Ovary (tissue), 9 donors: ENCODE results near the gene MRPL55. TPM values are rescaled to one million over a fixed set of nuclear protein-coding genes. Genes with fewer than 3 reads are reported as not detected.

ENCODE experiments used
- DNase-seq, 5 donors: peaks; one replicate each; pipeline ENCODE4 v3.0.0-alpha.2; 2019 to 2020
- H3K27ac ChIP-seq, 2 donors: fragments of 200-600 bp; one replicate each; pipeline versions ENCODE4 v1.5.1 to v1.8.0; 2019 to 2022
- H3K27me3 ChIP-seq: fragments of 200-600 bp; one replicate; pipeline ENCODE4 v1.8.0; 2022
- H3K36me3 ChIP-seq: fragments of 200-600 bp; sonication (generic); one replicate; pipeline ENCODE4 v1.5.1; 2019
- H3K4me1 ChIP-seq: one replicate; pipeline ENCODE4 v1.8.1; 2013; ENCODE audit warnings: mild to moderate bottlenecking, moderate library complexity; ENCODE audit not compliant: insufficient read depth
- H3K4me3 ChIP-seq: fragments of 200-600 bp; sonication (generic); one replicate; pipeline ENCODE4 v1.5.1; 2017
- H3K9me3 ChIP-seq, 2 donors: fragments of 200-600 bp in 1 of 2; sonication (generic) in 1 of 2; one replicate each; pipeline versions ENCODE4 v1.5.1 to v1.8.1; 2013 to 2019; ENCODE audit warnings: mild to moderate bottlenecking in 1 of 2, moderate library complexity in 1 of 2
- CTCF ChIP-seq, 3 donors: fragments of 450-650 bp in 2 of 3; fragments of 200-600 bp in 1 of 3; IDR thresholded peaks; one replicate each; pipeline versions ENCODE4 v1.5.1 to v1.8.0; 2016 to 2022; ENCODE audit warnings: antibody characterized with exemption in 3 of 3, mild to moderate bottlenecking in 1 of 3
- EP300 ChIP-seq: sonication (generic); formaldehyde crosslinking; IDR thresholded peaks from one replicate; pipeline ENCODE4 v1.6.1; 2017; ENCODE audit warnings: antibody characterized with exemption
- POLR2A ChIP-seq: fragments of 450-650 bp; IDR thresholded peaks from one replicate; pipeline ENCODE4 v1.6.1; 2017; ENCODE audit warnings: antibody characterized with exemption, mild to moderate bottlenecking, moderate library complexity
- WGBS, 3 donors: extraction: QIAGEN DNeasy Blood & Tissue Kit in 1 of 3; methylation state at CpG; one replicate each; pipeline versions ENCODE4 v1.1.5 to v1.1.7; 2013 to 2017; 5-methylcytosine and 5-hydroxymethylcytosine counted together
- intact Hi-C, 4 donors: fragments of 100-400 bp; cut with DNase I; formaldehyde crosslinking; loops; one replicate each; pipeline versions ENCODE4 v1.11.0 to v1.15.1; 2022 to 2023
- polyA plus RNA-seq, 2 donors: library from polyadenylated mRNA; stranded (reverse); fragments of 200-250 nt in 1 of 2; fragments of 350-450 nt in 1 of 2; fragmentation: Illumina TruSeq in 1 of 2; extraction: RNeasy Lipid Tissue Mini Kit (QIAGEN cat#74804) in 1 of 2; gene quantifications; one replicate each; pipeline ENCODE4 v1.2.3, GENCODE V29; 2013 to 2014
- total RNA-seq, 7 donors: library from RNA; depleted of rRNA in 2 of 7; stranded (reverse); fragments of >200 nt in 2 of 7; fragmentation: NEBNext Ultra II Directional in 3 of 7; extraction: Animal tissue kit (Norgen Biotek cat#: 25700) in 3 of 7; gene quantifications; one replicate each; pipeline versions ENCODE4 v1.1.0 to v1.2.4, GENCODE V29; 2016 to 2023
- donor health status: DM: no; HTN: no; CAD: no; lungs with moderate emphysema.
- donor health status: DM: no; HTN: no; CAD: no.
- donor health status: Bipolar disorder and iron deficiency.
- donor health status: DM: yes; HTN: yes; CAD: no.
- donor health status: DM: no; HTN: no; CAD: no.
- donor health status: DM: yes; HTN: yes; CAD: no.

MRPL55 gene
- total and polyA plus RNA-seq, 9 donors = 14.6 to 98.5 (median 43.3) TPM

GRCh38 chr1:228089519-228090380 lies 19.3 kb downstream of the MRPL55 start:
- 72 to 74% (median 73%) methylated on average over 8 to 12 of the region's 12 CpGs for WGBS, 3 donors
- intact Hi-C loops = no loop called here
- TF ChIP-seq EP300 = no peak
- H3K9me3 ChIP-seq = no peaks in the 10 kb centered on the region
- no peak overlapping the region for H3K27ac ChIP-seq
- peaks cover 41% of the 10 kb centered on the region for H3K4me1 ChIP-seq
- H3K36me3 ChIP-seq = no peaks in the 10 kb centered on the region
- no peaks in the 10 kb centered on the region for H3K27me3 ChIP-seq
- DNase-seq = peak in 4 of 5 donors; percentile 5 to 30 (median 16)
- no peak overlapping the region for H3K4me3 ChIP-seq

- no peaks in the 10 kb centered on the region for H3K27me3 ChIP-seq
- peaks cover 45% of the 10 kb centered on the region for H3K4me1 ChIP-seq
- WGBS, 3 donors = 72 to 75% (median 73%) methylated on average over 21 of the region's 21 CpGs
- H3K9me3 ChIP-seq = no peaks in the 10 kb centered on the region
- no peaks in the 10 kb centered on the region for H3K36me3 ChIP-seq
- H3K27ac ChIP-seq = no peak overlapping the region
- intact Hi-C loops = no loop called here
- TF ChIP-seq POLR2A (no peak), CTCF (IDR thresholded peaks at IDR 0.05) (no peak), EP300 (no peak)
- H3K4me3 ChIP-seq = no peak overlapping the region
- peak in 3 of 5 donors; percentile 7 to 27 (median 15) for DNase-seq
Measured at GRCh38 chr1:228088586-228089498, 20.3 kb downstream of the MRPL55 start.

- peaks cover 45% of the 10 kb centered on the region for H3K4me1 ChIP-seq
- H3K27me3 ChIP-seq = no peaks in the 10 kb centered on the region
- intact Hi-C loops = no loop called here
- no peak overlapping the region for H3K4me3 ChIP-seq
- DNase-seq = peak in 3 of 5 donors; percentile 10 to 22 (median 16)
- H3K36me3 ChIP-seq = no peaks in the 10 kb centered on the region
- H3K27ac ChIP-seq = no peak overlapping the region
- 35 to 42% (median 35%) methylated on average over 7 of the region's 7 CpGs for WGBS, 3 donors
- no peaks in the 10 kb centered on the region for H3K9me3 ChIP-seq
- TF ChIP-seq POLR2A (no peak), CTCF (IDR thresholded peaks at IDR 0.05) (no peak), EP300 (no peak)
Measured at GRCh38 chr1:228087771-228088251, 21.3 kb downstream of the MRPL55 start.

- DNase-seq = peak in 2 of 5 donors; percentile 19 to 20
- no peaks in the 10 kb centered on the region for H3K9me3 ChIP-seq
- intact Hi-C loops = no loop called here
- no peaks in the 10 kb centered on the region for H3K27me3 ChIP-seq
- H3K27ac ChIP-seq = no peak overlapping the region
- H3K4me1 ChIP-seq = peaks cover 47% of the 10 kb centered on the region
- 29 to 37% (median 31%) methylated on average over 6 of the region's 6 CpGs for WGBS, 3 donors
- peak overlapping the region; percentile 99 for H3K4me3 ChIP-seq
- TF ChIP-seq CTCF (IDR thresholded peaks at IDR 0.05) = no peak
- TF ChIP-seq EP300 = no peak
- TF ChIP-seq POLR2A = no peak
- no peaks in the 10 kb centered on the region for H3K36me3 ChIP-seq
Measured at GRCh38 chr1:228085287-228085951, 23.7 kb downstream of the MRPL55 start.
